ENCODE measurements around the gene CCDC88A.

- TF ChIP-seq CTCF (IDR thresholded peaks at IDR 0.05; ENCODE audit: low read depth, low read length) (no peak), POLR2A (IDR thresholded peaks at IDR 0.05; ENCODE audit: extremely low read depth, insufficient read length) (no peak), MAX (IDR thresholded peaks at IDR 0.05; ENCODE audit: low read depth, low read length) (no peak), MYC (IDR thresholded peaks at IDR 0.05; ENCODE audit: low read depth, low read length) (no peak)
These were observed 39.6 kb upstream of the CCDC88A start for GRCh38 chr2:55459279-55459678.
